ENCODE data around the gene NUDT9. TPM values are rescaled to one million over a fixed set of nuclear protein-coding genes. Genes with fewer than 3 reads are reported as not detected.
"Not testable (repeated sequence)": the region's sequence is repeated elsewhere in the genome, so short reads cannot be mapped to it uniquely, and the experiment has no call there.

Gene NUDT9
- polyA plus RNA-seq, 1 donor = 73.0 TPM

DNA sequence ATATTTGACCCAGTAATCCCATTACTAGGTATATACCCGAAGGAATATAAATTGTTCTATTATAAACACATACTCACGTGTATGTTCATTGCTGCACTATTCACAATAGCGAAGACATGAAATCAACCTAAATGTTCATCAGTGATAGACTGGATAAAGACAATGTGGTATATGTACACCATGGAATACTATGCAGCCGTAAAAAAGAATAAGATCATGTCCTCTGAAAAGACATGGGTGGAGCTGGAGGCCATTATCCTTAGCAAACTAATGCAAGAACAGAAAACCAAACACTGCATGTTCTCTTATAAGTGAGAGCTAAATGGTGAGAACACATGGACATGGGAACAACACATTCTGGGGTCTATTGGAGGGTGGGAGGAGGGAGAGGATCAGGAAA, 36.5 kb downstream of the NUDT9 start:
- DNase-seq = no peak

DNA sequence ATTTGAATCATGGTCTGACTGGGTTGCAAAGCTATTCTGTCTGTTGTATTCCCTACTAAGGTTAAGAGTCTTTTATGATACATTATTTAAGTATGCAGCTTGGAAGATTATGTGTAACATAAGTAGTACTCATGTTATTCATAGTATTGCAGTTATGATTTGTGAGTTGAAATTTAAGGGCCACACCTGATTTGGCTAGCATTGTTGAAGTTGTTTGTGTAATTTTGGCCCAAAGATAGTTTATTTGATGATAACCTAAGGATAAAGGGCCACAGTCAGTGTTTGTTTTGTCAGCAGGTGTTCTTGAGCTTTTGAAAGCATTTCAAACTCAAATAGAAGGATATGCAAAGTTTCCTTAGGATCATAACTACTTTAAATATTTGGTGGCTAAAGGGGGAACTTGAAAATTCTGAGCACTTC, 38.9 kb downstream of the NUDT9 start:
- DNase-seq = no peak

DNA sequence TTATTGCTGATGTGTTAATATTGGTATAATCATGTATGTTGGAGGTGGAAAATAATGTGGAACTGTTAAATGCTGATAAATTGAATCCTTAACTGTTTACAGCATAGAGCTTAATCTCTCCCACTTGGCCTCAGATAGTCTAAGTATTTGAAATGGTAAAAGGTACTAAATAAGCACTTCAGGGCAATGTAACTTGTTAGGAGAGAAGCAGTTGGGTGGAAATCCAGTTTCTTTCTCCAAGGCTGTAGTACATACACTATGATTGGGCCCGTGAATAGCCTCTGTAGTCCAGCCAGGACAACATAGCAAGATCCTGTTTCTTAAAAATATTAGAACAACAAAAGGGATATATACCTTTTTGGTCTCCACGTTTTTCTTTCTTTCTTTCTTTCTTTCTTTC, 39.7 kb downstream of the NUDT9 start:
- DNase-seq = no peak

DNA sequence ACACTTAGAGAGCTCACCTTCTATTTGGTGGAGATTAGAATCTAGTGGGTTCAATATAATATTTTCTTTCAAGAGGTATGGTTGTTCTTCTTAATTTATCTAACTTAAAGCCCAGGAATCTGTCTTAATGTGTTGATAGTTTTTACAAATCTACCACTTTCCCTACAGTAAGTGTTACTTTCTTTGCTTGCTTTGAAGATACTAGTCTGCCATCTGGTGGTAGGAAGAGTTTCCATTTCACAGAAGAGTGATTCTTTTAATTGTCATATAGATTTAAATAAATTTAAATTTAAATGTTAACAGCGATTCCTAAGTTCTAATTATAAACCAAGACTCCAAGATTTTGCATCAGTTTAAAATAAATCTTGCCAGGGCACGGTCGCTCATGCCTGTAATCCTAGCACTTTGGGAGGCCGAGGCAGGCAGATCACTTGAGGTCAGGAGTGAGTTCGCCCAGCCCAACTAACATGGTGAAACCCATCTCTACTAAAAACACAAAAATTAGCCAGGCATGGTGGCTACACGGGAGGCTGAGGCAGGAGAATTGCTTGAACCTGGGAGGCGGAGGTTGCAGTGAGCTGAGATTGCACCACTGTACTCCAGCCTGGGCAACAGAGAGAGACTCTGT, 43.5 kb downstream of the NUDT9 start:
- DNase-seq = peak; percentile 42

DNA sequence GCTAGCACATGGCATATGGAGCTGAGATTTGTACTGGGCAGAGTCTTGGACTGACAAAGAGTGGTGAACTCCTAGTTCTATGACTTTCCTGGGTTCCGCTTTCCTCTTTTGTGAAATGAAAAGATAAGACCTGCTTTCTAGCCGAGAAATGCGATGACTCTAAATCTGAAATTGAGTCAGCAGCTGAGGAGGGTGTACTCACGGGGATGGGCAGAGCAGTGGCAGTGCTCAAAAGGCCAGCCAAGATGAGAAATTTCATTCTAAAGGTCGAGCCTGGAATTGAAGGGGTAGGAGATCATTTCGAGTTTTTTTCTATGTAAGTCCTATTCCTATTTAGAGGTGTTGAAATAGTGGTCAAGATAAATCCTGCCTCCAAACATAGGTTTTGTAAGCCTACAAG, 47.0 kb downstream of the NUDT9 start:
- DNase-seq = no peak

DNA sequence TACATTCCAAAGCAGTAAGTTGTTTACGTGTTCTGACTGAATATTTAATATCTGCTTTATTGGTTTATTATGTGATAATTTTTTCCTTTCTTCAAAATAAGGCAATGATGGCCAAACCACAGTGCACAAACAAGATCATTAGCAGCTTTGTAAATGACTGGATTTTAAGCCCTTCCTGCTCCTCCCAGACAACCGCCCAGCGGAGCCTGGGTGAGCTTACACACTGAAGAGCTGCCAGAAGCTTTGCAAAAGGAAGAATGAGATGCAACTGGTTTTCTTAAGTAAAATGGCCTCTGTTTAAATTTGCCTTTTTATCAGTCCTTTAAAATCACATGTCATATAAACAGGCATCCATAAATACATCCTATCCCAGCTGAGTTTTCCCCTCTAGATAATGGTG, 54.6 kb downstream of the NUDT9 start:
- DNase-seq = no peak

DNA sequence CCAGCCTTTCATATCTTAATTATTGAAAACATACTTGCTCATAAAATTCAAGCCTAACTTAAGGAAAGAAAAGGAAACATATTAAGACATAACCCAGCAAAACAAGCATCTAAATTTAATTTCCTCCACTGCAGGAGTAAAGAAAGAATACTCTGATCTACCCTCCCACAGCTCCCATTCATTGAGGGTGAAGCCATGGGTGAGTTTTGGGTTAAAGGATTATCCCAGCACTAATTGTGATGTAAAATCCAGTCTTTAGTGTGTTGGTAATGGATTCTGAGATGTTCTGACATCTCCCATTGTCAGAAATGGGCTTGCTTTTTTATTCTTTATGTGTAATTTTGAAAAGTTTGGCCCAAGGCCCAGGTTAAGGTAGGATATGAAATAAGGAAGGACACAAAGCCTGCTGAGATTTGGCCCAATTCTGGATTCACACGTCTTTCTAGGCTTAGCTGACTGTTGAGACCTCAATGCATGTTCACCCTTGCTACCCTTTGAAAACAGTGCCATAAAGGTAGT, 56.4 kb downstream of the NUDT9 start:
- DNase-seq = no peak

DNA sequence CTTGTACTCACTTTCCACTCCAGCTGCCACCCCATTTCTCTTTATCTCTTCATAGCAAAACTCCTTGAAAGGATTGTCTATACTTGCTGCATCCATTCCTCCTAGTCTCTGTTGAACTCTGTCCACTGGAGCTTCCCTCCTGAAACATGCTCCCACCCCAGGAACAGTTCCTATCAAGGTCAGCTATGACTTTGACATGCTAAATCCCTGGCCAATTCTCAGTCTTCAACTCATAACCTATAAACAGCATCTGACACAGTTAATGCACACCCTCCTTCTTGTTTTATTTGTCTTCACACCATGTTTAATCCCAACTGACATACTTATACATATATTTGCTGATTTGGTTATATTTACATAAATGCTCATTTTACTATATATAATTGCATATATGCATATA, 59.0 kb downstream of the NUDT9 start:
- DNase-seq = no peak

DNA sequence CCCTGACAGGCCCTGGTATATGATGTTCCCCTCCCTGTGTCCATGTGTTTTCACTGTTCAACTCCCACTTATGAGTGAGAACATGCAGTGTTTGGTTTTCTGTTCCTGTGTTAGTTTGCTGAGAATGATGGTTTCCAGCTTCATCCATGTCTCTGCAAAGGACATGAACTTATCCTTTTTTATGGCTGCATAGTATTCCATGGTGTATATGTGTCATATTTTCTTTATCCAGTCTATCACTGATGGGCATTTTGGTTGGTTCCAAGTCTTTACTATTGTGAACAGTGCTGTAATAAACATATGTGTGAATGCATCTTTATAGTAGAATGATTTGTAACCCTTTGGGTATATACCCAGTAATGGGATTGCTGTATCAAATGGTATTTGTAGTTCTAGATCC, 60.9 kb downstream of the NUDT9 start:
- DNase-seq = not testable (repeated sequence)

DNA sequence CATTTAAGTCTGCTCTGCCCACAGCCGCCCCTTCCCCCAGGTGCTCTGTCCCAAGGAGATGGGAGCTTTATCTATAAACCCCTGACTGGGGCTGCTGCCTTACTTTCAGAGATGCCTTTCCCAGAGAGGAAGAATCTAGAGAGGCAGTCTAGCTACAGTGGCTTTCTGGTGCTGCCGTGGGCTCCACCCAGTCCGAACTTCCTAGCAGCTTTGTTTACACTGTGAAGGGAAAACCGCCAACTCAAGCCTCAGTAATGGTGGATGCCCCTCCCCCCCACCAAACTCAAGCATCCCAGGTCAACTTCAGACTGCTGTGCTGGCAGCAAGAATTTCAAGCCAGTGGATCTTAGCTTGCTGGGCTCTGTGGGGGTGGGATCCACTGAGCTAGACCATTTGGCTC, 66.3 kb downstream of the NUDT9 start:
- DNase-seq = not testable (repeated sequence)

DNA sequence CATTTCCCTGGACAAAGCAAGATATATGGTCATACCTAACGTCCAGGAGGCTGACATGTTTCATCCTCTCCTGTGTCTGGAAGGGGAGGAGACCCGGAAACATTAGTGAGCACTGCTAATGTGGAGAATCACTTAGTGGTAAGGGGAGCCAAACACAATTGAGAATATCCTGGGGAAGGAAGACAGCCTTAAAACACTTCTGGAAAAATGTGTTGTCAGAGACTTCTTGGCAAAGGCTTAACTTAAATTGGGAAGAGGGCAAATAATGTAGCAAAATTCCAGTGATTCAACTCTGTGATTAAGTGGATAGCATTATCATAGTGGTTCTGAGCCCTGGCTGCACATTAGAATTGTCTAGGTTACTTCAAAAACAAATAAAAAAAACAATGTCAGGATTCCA, 67.3 kb downstream of the NUDT9 start:
- DNase-seq = no peak

DNA sequence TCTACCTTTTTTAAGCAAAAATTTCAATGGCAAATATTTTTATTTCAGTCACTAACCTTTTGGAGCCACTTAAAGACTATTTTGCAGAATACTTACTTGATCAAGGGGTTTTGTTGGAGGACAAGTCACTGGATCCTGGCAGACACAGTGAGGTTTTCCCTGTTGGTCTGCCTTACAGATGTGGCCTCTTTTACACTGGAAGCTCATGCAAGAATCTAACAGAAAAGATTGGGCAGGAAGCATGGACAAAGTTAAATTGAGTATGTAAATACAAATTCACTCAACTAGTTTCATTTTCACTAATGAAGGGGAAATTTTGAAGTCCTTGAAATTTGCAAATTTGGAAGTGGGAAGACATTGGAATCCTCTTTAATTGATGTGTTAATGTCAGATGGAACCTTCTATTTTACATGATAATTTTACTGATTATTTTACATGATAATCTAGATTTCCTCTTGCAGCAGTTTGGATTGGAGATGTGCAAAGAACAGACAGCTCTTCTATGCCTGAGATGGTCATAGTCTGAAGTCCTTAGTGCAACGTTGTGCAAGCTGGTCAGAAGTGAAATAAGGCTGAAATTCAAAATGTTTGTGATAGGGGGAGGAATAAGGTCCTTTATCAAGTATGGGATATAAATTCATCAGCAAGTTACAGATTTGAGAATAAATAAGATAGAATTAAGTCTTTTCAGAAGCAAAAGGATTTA, 68.4 kb downstream of the NUDT9 start:
- DNase-seq = no peak

DNA sequence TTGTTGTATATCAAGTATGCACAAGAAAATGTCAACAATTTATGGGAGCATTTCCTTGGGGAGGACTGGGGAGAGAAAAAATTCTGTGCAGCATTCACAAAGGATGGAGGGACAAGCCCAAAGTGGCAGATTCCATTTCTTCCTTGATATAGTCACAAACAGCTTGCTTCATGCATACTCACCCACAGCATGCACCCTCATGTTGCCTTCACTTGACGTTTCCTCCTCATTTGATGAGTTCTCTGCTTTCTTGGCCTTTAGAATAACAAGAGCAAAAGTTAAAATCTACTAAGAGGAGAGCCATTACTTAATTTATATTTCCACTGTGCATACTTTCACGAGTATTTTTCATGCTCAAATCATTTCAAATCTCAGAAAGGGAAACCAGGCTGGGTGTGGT, 69.1 kb downstream of the NUDT9 start:
- DNase-seq = no peak

DNA sequence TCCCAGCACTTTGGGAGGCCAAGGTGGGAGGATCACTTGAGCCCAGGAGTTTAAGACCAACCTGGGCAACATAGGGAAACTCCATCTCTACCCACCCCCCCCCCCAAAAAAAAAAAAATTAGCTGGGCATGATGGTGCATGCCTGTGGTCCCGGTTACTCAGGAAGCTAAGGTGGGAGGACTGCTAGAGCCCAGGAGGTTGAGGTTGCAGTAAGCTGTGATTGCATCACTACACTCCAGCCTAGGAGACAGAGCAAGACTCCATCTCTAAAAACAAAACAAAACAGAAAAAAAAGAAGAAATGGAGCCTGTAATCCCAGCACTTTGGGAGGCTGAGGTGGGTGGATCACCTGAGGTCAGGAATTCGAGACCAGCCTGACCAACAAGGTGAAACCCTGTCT, 69.5 kb downstream of the NUDT9 start:
- DNase-seq = not testable (repeated sequence)

DNA sequence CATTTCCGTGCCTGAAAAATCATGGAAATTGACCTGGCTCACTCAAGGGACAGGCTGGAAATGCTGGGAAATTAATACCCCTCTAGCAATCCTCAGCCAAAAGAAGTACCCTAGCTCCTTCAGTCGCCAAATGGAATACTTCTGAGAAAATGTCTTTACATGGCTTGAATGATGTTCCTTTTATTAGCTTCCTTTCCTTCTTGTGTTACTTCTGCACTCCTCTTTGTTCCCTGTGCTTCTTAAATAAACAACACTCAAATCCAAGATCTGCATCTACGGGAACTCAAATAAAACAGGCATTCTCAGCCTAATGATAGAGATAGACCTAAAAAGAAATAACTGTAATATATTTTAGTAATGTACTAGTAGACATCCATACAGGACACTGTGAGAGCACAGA, 70.7 kb downstream of the NUDT9 start:
- no peak for DNase-seq

DNA sequence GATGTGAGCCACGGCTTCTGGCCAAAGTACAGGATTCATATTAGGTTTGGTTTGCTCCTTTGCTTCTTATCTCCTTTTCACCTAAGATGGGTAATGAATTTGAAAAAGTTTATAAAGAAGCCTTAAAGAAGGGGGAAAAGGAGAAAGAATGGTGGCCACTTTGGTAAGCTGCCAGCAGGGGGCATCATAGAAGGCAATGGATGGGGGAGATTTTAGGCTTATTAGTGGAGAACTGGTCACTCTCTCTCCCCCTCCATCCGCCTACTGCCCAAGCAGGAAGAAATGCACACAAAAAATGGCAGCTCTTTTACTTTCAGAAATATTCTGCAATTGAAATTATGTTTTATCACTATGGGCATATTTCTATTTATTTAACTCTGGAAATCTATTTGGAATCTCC, 74.8 kb downstream of the NUDT9 start:
- DNase-seq = no peak

DNA sequence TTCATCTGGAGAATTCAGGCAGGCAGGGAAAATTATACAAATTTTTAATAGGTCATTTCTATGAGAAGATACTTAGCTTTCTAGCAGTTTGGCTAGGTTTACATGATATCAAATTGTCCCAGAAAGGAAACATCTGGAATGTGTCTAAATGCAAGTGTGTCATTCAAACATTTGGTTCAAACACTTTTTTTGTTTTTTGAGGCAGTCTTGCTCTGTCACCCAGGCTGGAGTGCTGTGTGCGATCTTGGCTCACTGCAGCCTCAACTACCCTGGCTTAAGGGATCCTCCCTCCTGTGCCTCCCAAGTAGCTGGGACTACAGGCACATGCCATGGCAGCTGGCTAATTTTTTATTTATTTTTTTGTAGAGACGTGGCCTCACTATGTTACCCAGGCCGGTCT, 75.2 kb downstream of the NUDT9 start:
- no peak for DNase-seq

DNA sequence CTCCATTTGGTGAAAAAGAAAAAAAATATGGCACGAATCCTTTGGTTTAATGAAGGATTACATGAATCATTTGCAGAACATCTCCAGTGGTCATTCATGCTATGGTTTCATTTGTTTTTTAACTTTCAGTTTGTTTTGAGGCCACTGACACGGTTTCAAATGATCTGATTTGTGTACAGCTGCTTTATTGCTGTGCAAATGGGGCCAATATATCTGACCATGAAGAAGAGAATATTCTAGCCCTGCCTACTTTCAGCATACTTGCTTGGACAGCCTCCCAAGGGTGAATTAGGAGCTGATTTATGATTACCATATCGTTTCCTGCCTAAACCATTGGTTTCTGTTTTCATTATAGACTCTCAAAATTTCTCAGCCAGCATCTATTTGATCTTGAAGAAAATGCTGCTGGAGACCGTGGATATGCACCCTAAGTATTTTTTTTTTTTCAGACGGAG, 76.1 kb downstream of the NUDT9 start:
- no peak for DNase-seq

DNA sequence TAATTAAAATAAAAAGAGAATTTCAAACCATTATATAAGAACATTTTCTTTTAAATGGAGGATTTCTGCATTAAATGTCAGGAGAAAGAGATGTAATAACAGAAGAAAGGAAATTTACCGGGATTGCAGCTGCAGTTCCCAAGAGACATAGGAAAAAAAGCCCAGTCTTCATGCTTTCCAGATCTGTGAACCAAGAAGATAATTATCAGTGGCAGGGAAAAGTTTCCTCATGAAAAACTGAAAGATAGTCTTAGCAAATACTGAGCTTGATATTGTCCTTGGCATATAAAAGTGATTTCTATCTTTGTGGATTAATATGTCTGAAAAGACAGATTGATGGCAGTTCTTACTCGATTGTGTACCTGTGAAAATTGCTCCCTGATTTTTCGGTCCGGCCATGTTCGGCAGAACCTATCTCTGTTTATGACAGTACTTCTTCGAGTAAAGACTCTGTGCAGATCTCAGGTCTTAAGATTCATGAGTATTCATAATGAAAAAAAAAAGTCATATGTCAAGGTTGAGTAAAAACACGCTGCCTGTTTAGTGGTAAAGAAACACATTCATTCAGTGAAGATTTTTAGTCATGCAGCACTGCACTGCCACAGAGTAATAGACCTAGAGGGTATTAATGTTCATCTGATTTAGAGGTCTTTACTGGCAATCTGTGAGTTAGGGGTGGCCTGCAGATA, 77.2 kb downstream of the NUDT9 start:
- DNase-seq = no peak

DNA sequence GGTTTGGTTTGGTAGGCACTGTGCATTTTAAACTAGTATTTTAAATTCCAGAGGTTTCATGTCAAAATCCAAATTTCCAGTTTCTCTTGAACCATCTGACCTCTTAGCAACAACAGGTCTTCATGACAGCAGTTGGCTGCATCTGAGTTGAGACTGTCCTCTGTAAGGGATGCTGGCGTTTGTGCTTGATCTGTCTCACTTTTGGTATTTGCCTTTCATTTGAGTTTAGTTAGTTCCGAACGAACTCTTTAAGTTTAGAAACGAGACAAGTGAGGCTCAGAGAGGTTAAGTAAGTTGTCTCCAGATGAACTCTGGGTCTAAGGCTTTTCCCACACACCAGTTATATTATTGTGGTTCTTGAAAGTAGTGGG, 77.7 kb downstream of the NUDT9 start:
- DNase-seq = no peak

DNA sequence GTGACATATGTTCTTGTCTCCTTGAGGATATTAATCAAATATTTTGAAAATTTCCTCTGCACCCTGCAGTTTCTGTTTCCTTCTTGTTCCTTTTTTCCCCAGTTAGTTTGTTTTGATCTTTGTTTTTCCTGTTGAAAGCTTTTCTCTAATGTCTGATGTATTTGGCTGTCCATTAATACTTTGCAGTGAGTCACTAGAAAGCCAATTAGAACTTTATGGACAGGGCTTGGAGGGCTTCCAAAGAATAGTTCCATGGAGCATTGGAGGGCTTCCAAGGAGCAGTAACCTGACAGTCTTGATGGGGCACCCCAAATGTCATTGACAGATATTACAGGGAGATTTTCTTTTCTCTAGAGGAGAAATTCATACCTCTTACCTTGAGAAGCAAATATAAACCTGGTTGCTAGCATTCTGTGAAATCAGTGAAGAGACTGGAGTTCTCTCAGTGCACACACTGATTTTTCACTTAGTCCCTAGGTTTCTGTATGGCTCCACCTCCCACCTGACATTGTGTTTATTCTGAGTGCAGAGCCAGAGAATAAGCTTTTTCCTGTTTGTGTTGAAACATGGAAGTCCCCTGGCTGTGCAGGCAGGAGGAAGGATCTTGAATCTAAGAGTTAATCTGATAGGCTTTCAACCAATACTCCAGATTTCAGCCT, 80.3 kb downstream of the NUDT9 start:
- no peak for DNase-seq

DNA sequence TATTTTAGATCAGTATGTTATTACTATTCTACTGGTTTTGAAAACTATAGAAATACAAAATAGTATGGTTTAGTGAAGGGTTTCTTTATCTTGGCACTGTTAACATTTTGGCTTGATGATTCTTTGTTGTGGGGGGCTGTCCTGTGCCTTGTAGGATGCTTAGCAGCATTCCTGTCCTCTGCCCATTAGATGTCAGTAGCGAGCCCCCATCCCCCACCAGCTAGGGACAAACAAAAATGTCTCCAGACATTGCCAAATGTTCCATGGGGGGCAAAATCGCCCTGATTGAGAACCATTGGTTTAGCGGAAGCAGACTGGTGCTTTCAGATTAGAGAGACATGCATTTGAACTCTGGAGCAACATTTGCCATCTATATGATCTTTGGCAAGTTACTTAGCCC, 83.5 kb downstream of the NUDT9 start:
- no peak for DNase-seq
